ENCODE results near the gene MBD3L5.
"Not testable (repeated sequence)": the region's sequence is repeated elsewhere in the genome, so short reads cannot be mapped to it uniquely, and the experiment has no call there.

The MBD3L5 gene

DNA sequence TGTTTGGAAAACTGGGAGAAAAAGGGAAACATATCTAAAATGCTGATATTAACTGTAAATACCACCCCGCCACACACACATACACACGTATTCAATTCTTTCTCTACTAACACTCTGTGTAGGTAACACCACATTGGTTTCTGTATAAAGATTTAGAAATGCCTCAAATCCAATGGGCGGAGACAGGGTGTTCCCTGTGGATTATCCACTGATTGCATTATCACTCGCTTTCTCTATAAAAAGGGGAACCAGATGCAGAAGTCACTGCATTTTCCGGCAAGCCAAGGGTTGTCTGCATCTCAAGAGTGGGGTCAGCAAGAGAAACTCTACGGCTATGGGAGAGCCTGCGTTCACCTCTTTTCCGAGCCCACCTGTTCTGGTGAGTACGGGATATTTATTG, at the start of gene MBD3L5:
Gene MBD3L5, plus strand, starts transcription at position 301 of the 400 bp plus-strand sequence. Its CDS starts 34 bp downstream, at position 335.
- DNase-seq, result not testable (repeated sequence)

DNA sequence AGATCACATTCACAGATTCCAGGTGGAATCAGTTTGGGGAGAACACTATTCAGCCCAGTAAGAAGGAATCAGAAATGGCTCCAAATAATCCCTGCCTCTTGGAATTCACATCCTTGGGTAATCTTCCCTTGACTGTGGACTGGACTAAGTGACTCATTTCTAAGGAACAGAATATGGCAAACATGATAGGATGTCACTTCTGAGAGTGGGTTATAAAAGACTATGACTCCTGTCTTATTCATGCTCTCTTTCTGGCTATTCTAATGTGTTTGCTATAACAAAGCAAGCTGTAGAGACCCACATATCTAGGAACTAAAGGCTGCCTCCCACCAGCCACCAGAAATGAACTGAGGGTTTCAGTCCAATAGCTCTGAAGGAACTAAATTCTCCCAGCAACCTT, 46.9 kb upstream of the MBD3L5 start:
- DNase-seq, result no peak

DNA sequence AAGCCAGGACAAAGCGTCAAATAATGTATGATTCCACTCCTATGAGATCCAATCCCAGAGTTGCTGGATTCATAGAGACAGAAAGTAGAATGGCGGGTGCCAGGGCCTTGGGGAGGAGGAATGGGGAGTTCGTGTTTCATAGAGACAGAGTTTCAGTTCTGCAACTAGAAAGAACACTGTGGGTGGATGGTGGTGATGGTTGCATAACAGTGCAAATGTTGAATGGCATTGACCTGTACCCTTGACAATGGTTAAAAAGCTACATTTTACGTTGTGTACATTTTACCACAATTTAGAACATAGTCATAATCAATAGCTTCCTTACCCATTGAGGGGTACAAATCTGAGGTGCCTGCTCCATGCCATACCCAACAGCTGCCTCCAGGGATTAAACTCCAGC, 42.5 kb upstream of the MBD3L5 start:
- DNase-seq, result no peak

GRCh38 chr19:6988257-6988656, 42.1 kb upstream of the MBD3L5 start:
- DNase-seq, result no peak

- DNase-seq, result no peak
These were observed 35.3 kb upstream of the MBD3L5 start for GRCh38 chr19:6995054-6995453.

DNA sequence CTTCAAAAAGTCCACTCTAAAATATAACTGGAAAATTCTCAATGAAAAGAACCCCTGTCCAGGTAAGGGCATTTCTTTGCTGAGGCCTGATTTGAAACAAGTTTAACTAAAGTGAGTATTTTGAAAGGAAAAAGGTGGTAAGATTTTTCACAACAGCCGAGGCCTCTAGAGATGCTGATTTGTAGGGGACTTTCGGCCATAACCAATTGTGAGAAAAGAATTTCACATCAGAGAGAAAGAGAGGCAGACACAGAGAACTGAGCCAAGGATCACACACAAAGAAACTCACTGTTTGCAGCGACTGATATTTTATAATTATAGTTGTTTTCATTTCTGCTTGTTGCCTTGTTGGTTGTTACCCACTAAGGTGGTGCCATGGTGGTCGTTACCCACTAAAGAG, 33.6 kb upstream of the MBD3L5 start:
- DNase-seq, result no peak

DNA sequence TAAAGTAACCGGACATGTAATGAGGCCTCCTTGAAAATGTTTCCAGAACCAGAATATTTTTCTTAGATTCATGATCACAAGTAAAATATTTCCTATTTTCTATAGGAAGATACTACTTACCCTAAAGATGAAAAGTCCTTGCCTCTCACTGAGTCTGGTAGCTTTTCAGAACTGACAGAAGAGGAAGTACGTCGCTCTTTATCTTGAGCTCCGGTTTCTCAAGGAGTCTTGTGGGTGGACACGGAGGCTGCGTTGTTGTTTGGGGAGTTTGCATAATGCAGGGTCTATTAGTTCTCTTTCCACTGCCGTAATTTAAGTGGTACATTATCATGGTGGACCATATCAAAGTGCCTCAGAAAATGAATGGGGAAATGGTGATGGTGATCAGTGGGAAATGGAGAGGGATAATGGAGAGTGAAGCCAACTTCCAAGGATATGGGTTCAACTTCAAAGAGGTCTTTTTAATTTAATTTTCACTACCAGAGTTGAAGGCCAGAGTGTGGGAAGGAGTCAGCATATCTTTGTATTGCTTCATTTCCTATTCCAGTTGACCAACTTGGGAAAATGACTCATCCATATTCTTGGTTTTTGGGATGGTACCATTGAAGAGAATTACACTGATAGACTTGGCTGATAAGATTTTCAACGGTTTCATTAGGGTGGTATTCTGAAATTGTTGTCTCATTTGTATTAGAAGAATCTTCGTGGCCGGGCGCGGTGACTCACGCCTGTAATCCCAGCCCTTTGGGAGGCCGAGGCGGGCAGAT, 32.5 kb upstream of the MBD3L5 start:
- no peak for DNase-seq

DNA sequence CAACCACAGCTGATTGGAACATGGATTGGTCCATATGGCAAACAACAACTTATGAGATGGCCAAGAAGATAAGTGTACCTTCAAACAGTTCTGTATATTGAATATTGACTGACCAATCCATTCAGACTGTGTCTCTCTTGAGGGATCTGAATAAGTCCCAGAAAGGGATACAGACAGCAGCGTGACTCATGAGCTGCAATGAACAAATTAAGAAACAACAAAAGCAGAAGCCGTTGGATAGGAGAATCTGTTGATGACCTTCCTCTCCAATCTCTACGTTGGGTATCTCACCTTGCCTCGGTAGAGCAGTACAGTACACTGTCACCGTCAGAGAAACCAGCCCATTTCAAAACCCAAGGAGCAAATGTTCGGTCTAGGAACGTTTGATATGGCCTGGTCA, 30.4 kb upstream of the MBD3L5 start:
- no peak for DNase-seq

DNA sequence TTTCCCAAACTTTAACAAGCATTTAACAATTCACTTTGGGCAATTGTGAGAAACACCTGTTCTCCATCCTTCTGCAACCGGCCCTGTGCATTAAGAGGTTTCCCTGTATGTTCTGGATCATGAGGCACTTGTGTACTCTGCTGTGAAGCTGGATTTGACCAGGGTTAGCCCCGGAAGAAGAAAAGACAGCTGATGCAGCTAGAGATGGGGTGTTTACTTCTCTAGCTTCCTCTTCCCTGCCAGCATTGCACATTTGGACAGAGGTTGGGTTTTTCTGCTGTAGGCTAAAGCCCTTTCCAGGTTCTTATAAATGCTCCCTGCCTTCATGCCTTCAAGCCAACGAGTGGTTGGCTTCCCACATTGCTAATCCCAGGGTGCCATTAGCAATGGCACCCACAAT, 30.0 kb upstream of the MBD3L5 start:
- DNase-seq, result no peak

DNA sequence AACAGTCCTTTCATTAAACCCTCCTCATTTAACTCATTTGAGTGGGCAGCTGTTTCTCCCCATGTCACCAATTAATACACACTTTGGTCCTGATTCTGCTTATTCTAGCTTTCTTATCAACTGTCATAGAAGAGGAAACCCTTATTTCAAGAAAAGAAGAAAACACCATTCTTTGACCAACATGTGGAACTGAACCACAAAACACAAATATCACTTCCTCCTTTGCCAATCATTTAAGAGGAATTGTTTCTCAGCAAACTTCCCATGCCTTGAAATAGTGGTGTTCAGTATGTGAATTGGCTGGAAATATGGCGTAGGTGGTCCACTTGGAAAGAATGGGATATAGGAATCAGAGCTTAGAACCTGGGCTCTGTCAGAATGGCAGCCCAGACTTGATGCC, 29.6 kb upstream of the MBD3L5 start:
- no peak for DNase-seq

DNA sequence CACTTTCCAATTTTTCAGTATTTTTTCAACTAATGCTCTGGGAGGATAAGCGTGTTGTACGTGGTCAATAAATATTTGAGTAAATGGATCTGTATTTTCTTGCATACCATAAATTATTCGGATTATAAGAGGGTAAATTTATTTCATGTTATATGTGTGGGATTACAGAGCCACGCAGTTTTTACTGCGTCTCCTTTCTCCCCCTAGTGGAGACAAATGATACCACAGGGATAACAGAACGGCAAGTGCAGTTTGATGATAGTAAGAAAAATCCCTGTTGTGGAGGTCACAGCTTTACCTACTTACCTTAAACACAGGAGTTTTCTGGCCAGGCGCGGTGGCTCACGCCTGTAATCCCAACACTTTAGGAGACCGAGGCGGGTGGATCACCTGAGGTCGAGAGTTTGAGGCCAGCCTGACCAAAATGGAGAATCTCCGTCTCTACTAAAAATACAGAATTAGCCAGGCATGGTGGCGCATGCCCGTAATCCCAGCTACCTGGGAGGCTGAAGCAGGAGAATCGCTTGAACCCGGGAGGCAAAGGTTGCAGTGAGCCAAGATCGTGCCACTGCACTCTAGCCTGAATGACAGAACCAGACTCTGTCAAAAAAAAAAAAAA, 26.0 kb upstream of the MBD3L5 start:
- no peak for DNase-seq

- no peak for DNase-seq
These were observed 24.2 kb upstream of the MBD3L5 start for GRCh38 chr19:7006135-7006704.

- DNase-seq, result no peak
These were observed 22.5 kb upstream of the MBD3L5 start for GRCh38 chr19:7007859-7008258.

DNA sequence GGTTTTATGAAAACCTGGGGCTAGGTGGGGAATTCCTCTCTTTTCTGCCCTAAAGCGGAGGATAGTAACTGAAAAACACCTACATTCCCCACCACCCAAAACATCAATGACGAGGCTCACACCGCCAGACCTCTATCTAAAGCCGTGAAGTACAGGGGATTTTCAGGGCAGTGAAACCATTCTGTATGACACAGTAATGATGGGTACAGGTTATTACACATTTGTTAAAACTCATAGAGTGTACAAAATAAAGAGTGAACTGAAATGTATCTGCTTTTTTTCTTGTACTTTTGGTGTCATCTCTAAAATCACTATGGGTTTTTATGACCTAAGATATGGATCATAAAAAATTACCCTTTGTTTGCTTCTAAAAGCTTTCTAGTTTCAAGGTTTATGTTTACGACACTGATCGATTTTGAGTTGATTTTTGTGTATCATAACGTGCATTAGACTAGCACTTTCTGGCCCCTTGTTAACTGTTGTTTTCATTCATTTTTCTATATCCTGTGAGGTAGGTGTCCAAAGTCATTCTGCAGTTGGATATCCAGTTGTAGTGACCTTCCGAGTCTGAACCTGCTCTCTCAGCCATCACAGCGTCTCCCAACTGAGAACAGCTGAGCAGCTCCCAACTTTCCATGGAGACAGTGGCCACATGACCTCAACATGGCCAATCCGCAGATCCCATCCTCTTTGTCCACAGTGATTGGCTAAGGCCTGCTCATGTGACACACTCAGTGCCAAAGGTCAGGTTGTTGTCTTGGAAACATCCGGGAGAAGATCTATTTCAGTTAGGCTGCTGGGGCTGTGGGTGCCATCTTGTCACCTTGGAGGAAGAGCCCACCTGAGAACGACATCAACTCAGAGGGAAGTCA, 19.4 kb upstream of the MBD3L5 start:
- peak; percentile 22 for DNase-seq

DNA sequence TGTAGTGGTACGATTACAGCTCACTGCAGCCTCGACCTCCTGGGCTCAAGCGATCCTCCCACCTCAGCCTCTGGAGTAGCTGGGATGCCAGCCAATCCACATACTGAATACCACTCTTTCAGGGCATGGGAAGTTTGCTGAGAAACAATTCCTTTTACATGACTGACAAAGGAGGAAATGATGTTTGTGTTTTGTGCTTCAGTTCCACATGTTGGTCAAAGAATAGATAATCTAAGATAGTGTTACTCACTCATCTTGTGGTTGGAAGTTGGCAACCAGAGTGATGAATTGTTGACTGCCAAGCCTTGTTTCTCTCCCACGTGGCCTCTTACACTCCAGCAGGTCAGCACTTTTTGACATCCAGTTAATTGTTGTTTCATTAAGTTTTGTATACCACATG, 16.7 kb upstream of the MBD3L5 start:
- DNase-seq, result peak; percentile 4

GRCh38 chr19:7018828-7019227, 11.6 kb upstream of the MBD3L5 start:
- no peak for DNase-seq

DNA sequence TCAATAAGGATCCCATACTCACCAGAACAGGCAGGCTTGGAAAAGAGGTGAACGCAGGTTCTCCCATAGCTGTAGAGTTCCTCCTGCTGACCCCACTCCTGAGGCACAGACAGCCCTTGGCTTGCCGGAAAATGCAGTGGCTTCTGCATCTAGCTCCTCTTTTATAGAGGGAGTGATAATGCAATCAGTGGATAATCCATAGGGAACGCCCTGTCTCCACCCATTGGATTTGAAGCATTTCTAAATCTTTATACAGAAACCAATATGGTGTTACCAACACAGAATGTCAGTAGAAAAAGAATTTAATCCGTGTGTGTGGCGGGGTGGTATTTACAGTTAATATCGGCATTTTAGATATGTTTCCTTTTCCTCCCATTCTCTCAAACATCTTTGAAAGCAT, 9.0 kb upstream of the MBD3L5 start, which contains the start of gene MBD3L2B:
Gene MBD3L2B, minus strand, starts transcription at position 101 of the 400 bp plus-strand sequence. Its CDS starts 34 bp downstream, at position 67.
- DNase-seq, result not testable (repeated sequence)

- DNase-seq, result not testable (repeated sequence)
These were observed 1.6 kb upstream of the MBD3L5 start for GRCh38 chr19:7028790-7029189.

DNA sequence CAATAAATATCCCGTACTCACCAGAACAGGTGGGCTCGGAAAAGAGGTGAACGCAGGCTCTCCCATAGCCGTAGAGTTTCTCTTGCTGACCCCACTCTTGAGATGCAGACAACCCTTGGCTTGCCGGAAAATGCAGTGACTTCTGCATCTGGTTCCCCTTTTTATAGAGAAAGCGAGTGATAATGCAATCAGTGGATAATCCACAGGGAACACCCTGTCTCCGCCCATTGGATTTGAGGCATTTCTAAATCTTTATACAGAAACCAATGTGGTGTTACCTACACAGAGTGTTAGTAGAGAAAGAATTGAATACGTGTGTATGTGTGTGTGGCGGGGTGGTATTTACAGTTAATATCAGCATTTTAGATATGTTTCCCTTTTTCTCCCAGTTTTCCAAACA, 9.7 kb downstream of the MBD3L5 start, which contains the start of gene MBD3L4:
Gene MBD3L4, minus strand, starts transcription at position 101 of the 400 bp plus-strand sequence. Its CDS starts 35 bp downstream, at position 66.
- not testable (repeated sequence) for DNase-seq

- not testable (repeated sequence) for DNase-seq
These were observed 11.2 kb downstream of the MBD3L5 start for GRCh38 chr19:7041563-7041962.

- DNase-seq, result not testable (repeated sequence)
These were observed 18.6 kb downstream of the MBD3L5 start, which contains the start of gene MBD3L2 for GRCh38 chr19:7049021-7049420. MBD3L2 (plus strand) TSS chr19:7049321; CDS start chr19:7049374, 53 bp downstream.

DNA sequence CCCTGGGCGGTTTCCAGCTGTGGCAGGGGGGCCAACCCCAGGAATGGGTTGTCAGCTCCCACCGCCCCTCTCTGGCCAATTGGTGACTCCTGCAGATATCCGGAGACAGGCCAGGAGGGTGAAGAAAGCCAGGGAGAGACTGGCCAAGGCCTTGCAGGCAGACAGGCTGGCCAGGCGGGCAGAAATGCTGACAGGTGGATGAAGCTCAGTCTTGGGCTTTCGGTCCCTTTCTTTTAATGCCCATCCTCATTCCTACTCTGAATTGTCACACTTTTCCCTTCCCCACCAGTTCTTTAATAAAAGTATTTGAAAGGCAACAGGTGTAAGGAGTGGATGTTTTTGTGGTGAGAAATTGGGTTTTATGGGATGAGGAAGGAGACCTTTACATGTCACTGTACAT, 21.0 kb downstream of the MBD3L5 start:
- DNase-seq, result not testable (repeated sequence)

DNA sequence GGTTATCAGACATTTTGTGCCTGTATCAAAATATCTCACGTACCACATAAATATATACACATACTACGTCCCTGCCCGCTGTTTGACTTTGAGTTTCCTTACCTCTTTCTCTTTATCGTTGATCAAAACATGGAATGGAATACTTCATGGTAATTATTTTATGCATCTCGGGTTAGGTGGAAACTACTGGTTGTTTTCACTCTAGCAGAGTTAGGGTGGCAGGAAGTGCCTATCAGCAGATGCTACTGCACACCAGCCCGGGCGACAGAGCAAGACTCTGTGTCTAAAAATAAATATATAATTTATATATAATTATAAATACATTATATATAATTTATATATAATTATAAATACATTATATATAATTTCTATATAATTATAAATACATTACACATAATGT, 22.5 kb downstream of the MBD3L5 start:
- DNase-seq, result not testable (repeated sequence)

Data from stimulated activated naive CD4-positive, alpha-beta T cell treated with Interleukin-2 at 50 U/mL for 16 hours (primary cell).